Body of pancreas (tissue), 4 donors: ENCODE data around the gene STX4. TPM values are rescaled to one million over a fixed set of nuclear protein-coding genes. Genes with fewer than 3 reads are reported as not detected.

Source experiments
- ATAC-seq: fragments of 150-250 bp; one replicate; pipeline ENCODE4 v1.9.1; 2016
- DNase-seq, 4 donors: peaks; one replicate each; pipeline ENCODE4 v3.0.0-alpha.2; 2019
- H3K27ac ChIP-seq, 4 donors: fragments of 200-600 bp; sonication (generic); 1 replicate in 3 of 4; 2 replicates in 1 of 4; pipeline versions ENCODE4 v1.5.1 to v1.6.1; 2016 to 2019; ENCODE audit warnings: mild to moderate bottlenecking in 1 of 4, mixed read lengths in 1 of 4, moderate library complexity in 1 of 4
- H3K27me3 ChIP-seq, 2 donors: fragments of 200-600 bp; sonication (generic); one replicate each; pipeline ENCODE4 v1.6.0; 2016; ENCODE audit warnings: mild to moderate bottlenecking in 1 of 2
- H3K36me3 ChIP-seq, 2 donors: fragments of 200-600 bp; sonication (generic); replicated peaks in 1 of 2; 2 replicates each; pipeline ENCODE4 v1.5.1; 2016; ENCODE audit warnings: low read depth in 2 of 2; ENCODE audit not compliant: insufficient read depth in 1 of 2
- H3K4me1 ChIP-seq: fragments of 200-600 bp; sonication (generic); one replicate; pipeline ENCODE4 v1.6.0; 2016
- H3K4me3 ChIP-seq, 2 donors: fragments of 200-600 bp; sonication (generic); 1 replicate in 1 of 2; 2 replicates in 1 of 2; pipeline ENCODE4 v1.5.1; 2016 to 2019
- H3K9me3 ChIP-seq, 3 donors: fragments of 200-600 bp; sonication (generic); 1 replicate in 2 of 3; 2 replicates in 1 of 3; pipeline ENCODE4 v1.5.1; 2016
- CTCF ChIP-seq, 7 experiments: fragments of 450-650 bp in 4 of 7; fragments of 200-600 bp in 3 of 7; sonication (generic) in 3 of 7; IDR thresholded peaks; one replicate each; pipeline ENCODE4 v1.5.1; 2016 to 2019; ENCODE audit warnings: antibody characterized with exemption in 7 of 7
- POLR2A ChIP-seq, 3 donors: fragments of 450-650 bp; IDR thresholded peaks; one replicate each; pipeline ENCODE4 v1.6.1; 2016; ENCODE audit warnings: antibody characterized with exemption in 3 of 3, mild to moderate bottlenecking in 2 of 3
- WGBS, 2 donors: methylation state at CpG; one replicate each; pipeline ENCODE4 v1.1.5; 2017; 5-methylcytosine and 5-hydroxymethylcytosine counted together
- intact Hi-C: fragments of 100-400 bp; cut with DNase I; formaldehyde crosslinking; loops from one replicate; pipeline ENCODE4 v1.15.1; 2023
- total RNA-seq, 2 donors: library from RNA; depleted of rRNA; stranded (reverse); fragments of >200 nt; gene quantifications; one replicate each; pipeline ENCODE4 v1.1.0, GENCODE V29; 2016

The STX4 gene
- total RNA-seq, 2 donors from 2014 or later, result 25.9 to 38.6 TPM

- 84 to 92% methylated on average over 3 of the region's 3 CpGs for WGBS, 2 donors
- Histone ChIP-seq H3K27me3 (no peaks in the 10 kb centered on the region), H3K36me3 (no peaks in the 10 kb centered on the region), H3K27ac (no peak overlapping the region), H3K4me1 (peaks cover 14% of the 10 kb centered on the region), H3K4me3 (no peak overlapping the region), H3K9me3 (no peaks in the 10 kb centered on the region)
- ATAC-seq (no peak), DNase-seq (no peak)
- TF ChIP-seq POLR2A (IDR thresholded peaks at IDR 0.05), result no peak
- no peak for TF ChIP-seq CTCF (IDR thresholded peaks at IDR 0.05)
- intact Hi-C loops, result no loop called here
These were observed 12.8 kb upstream of the STX4 start for GRCh38 chr16:31020536-31020935.

GRCh38 chr16:31022544-31023251 is 10.7 kb upstream of the STX4 start:
- 76 to 79% methylated on average over 12 of the region's 12 CpGs for WGBS, 2 donors
- ATAC-seq, result no peak

GRCh38 chr16:31023252-31023602 is 10.1 kb upstream of the STX4 start:
- WGBS, 2 donors, result 82 to 85% methylated on average over 4 of the region's 4 CpGs
- H3K4me3 ChIP-seq, result no peak overlapping the region
- intact Hi-C loops, result no loop called here
- DNase-seq (no peak), ATAC-seq (no peak)
- H3K36me3 ChIP-seq, result no peaks in the 10 kb centered on the region
- TF ChIP-seq POLR2A (IDR thresholded peaks at IDR 0.05) (no peak), CTCF (IDR thresholded peaks at IDR 0.05) (no peak)
- H3K27me3 ChIP-seq, result no peaks in the 10 kb centered on the region
- no peaks in the 10 kb centered on the region for H3K9me3 ChIP-seq
- peaks cover 5% of the 10 kb centered on the region for H3K4me1 ChIP-seq
- H3K27ac ChIP-seq, result no peak overlapping the region

More at GRCh38 chr16:31022544-31023251, 10.7 kb upstream of the STX4 start:
- Histone ChIP-seq H3K36me3 (no peaks in the 10 kb centered on the region), H3K27ac (no peak overlapping the region), H3K9me3 (no peaks in the 10 kb centered on the region), H3K27me3 (no peaks in the 10 kb centered on the region), H3K4me3 (no peak overlapping the region), H3K4me1 (peaks cover 5% of the 10 kb centered on the region)
- no peak for DNase-seq
- TF ChIP-seq POLR2A (IDR thresholded peaks at IDR 0.05) (no peak), CTCF (IDR thresholded peaks at IDR 0.05) (no peak)
- intact Hi-C loops, result no loop called here

GRCh38 chr16:31023627-31024226 is 9.6 kb upstream of the STX4 start:
- DNase-seq (no peak), ATAC-seq (no peak)
- 57 to 65% methylated on average over 6 of the region's 6 CpGs for WGBS, 2 donors
- H3K27me3 ChIP-seq, result no peaks in the 10 kb centered on the region
- no peaks in the 10 kb centered on the region for H3K9me3 ChIP-seq
- intact Hi-C loops, result no loop called here
- TF ChIP-seq CTCF (IDR thresholded peaks at IDR 0.05), result no peak
- no peak for TF ChIP-seq POLR2A (IDR thresholded peaks at IDR 0.05)
- H3K4me3 ChIP-seq, result no peak overlapping the region
- no peak overlapping the region for H3K27ac ChIP-seq
- peaks cover 5% of the 10 kb centered on the region for H3K4me1 ChIP-seq
- H3K36me3 ChIP-seq, result no peaks in the 10 kb centered on the region

- Histone ChIP-seq H3K36me3 (no peaks in the 10 kb centered on the region), H3K4me3 (no peak overlapping the region), H3K9me3 (no peaks in the 10 kb centered on the region), H3K27me3 (no peaks in the 10 kb centered on the region), H3K27ac (no peak overlapping the region), H3K4me1 (peaks cover 5% of the 10 kb centered on the region)
- DNase-seq (no peak), ATAC-seq (no peak)
- no peak for TF ChIP-seq POLR2A (IDR thresholded peaks at IDR 0.05)
- no peak for TF ChIP-seq CTCF (IDR thresholded peaks at IDR 0.05)
- intact Hi-C loops, result no loop called here
- WGBS, 2 donors, result 80 to 86% methylated on average over 5 of the region's 5 CpGs
These were observed 8.0 kb upstream of the STX4 start for GRCh38 chr16:31025339-31025738.
